Measurements from ENCODE around the gene SOX30.

SOX30 gene

DNA sequence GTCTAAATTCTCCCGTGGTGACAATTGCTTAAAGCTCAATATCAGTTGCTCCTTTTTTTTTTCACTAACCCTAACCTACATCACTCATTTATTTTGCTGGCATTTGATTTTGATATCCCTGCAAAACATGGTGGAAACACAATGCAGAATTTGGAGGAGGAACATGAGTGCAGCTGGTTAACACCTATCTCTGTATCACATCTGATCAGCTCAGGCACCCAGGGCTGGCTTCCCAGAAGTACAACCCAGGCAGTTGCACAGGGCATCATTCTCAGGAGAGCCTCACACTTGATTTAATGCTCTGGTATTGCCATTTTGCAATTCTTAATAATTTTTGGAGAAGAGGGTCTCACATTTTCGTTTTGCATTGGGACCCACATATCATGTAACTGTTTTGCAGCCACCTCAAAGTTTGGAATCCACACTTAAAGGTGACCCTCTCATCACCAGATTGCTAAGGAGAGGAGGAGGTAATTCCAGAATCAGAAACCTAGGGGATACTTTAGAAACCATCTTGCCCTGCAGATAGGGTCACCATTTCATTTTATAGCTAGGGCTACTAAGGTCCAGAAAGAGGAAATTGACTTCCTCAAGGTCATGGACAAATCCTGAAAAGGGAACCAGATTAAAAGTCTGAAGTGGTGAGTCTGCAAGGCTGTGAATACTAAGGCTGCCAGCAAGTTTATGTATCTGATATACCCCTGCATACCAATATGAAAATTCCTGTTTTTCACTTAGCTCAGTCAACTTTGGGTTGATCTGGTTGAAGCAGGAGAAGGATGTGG lies 57.4 kb downstream of the SOX30 start:
- H3K27ac ChIP-seq (ENCODE audit: low read length), result no peak overlapping the region
- H3K4me2 ChIP-seq (ENCODE audit: low read depth, low read length), result no peak overlapping the region
- TF ChIP-seq EZH2 (optimal IDR thresholded peaks at IDR 0.05; ENCODE audit: low read depth, low read length) (no peak), EZH2phosphoT487 (IDR thresholded peaks at IDR 0.05; ENCODE audit: low read length) (no peak)
- TF ChIP-seq, protein P1, sequence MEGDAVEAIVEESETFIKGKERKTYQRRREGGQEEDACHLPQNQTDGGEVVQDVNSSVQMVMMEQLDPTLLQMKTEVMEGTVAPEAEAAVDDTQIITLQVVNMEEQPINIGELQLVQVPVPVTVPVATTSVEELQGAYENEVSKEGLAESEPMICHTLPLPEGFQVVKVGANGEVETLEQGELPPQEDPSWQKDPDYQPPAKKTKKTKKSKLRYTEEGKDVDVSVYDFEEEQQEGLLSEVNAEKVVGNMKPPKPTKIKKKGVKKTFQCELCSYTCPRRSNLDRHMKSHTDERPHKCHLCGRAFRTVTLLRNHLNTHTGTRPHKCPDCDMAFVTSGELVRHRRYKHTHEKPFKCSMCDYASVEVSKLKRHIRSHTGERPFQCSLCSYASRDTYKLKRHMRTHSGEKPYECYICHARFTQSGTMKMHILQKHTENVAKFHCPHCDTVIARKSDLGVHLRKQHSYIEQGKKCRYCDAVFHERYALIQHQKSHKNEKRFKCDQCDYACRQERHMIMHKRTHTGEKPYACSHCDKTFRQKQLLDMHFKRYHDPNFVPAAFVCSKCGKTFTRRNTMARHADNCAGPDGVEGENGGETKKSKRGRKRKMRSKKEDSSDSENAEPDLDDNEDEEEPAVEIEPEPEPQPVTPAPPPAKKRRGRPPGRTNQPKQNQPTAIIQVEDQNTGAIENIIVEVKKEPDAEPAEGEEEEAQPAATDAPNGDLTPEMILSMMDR (IDR thresholded peaks at IDR 0.05; ENCODE audit: low read length), result no peak
- no peaks in the 10 kb centered on the region; the same call in 1 of the 2 replicates for H3K27me3 ChIP-seq (replicated peaks; ENCODE audit: insufficient read depth, low read length)
- peaks cover 30% of the 10 kb centered on the region for H3F3A ChIP-seq (ENCODE audit: insufficient read depth, low read length)
- H3K4me3 ChIP-seq (ENCODE audit: low read length), result no peak overlapping the region
- H4K20me1 ChIP-seq (ENCODE audit: insufficient read depth, low read length), result no peaks in the 10 kb centered on the region
- no peaks in the 10 kb centered on the region for H3K9me2 ChIP-seq (replicated peaks; ENCODE audit: insufficient read depth, low read length)
- no peaks in the 10 kb centered on the region for H3K9me3 ChIP-seq (replicated peaks; ENCODE audit: insufficient read depth, low read length)
- no peaks in the 10 kb centered on the region for H3K36me3 ChIP-seq (replicated peaks; ENCODE audit: insufficient read depth, low read length)
- H3K79me2 ChIP-seq (ENCODE audit: low read length), result no peaks in the 10 kb centered on the region
- no peak overlapping the region for H3K9ac ChIP-seq (ENCODE audit: low read length)
- H3K4me1 ChIP-seq (ENCODE audit: low read length), result peaks cover 43% of the 10 kb centered on the region
- no peak overlapping the region for H2AFZ ChIP-seq (ENCODE audit: low read length)
- no peak for DNase-seq

DNA sequence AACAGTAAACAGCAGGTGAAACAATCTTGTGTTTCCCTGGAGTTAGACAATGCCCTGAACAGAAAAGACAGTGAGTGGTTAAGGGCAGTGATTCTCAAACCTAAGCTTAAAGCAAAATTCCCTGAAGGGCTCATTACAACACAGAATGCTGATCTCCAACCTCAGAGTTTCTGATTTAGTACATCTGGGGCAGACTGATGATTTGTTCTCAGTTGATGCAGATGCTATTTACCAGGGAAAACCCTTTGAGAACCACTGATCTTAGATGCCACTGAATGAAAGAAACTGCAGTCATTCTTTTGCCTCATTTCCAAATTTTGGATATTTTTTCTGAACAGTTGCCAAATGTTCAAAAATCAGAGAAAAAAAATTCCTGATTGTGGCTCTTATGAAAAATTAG lies 58.0 kb downstream of the SOX30 start:
- no peak for TF ChIP-seq EZH2phosphoT487 (IDR thresholded peaks at IDR 0.05; ENCODE audit: low read length)
- no peak for TF ChIP-seq EZH2 (optimal IDR thresholded peaks at IDR 0.05; ENCODE audit: low read depth, low read length)
- TF ChIP-seq, protein P1 (IDR thresholded peaks at IDR 0.05; ENCODE audit: low read length), result no peak
- Histone ChIP-seq H3K36me3 (replicated peaks; ENCODE audit: insufficient read depth, low read length) (no peaks in the 10 kb centered on the region), H3K79me2 (ENCODE audit: low read length) (no peaks in the 10 kb centered on the region), H4K20me1 (ENCODE audit: insufficient read depth, low read length) (no peaks in the 10 kb centered on the region), H3K27me3 (replicated peaks; ENCODE audit: insufficient read depth, low read length) (no peaks in the 10 kb centered on the region; the same call in 1 of the 2 replicates), H2AFZ (ENCODE audit: low read length) (no peak overlapping the region), H3K27ac (ENCODE audit: low read length) (no peak overlapping the region), H3F3A (ENCODE audit: insufficient read depth, low read length) (peaks cover 27% of the 10 kb centered on the region), H3K9me2 (replicated peaks; ENCODE audit: insufficient read depth, low read length) (no peaks in the 10 kb centered on the region), H3K9ac (ENCODE audit: low read length) (no peak overlapping the region), H3K4me1 (ENCODE audit: low read length) (peaks cover 40% of the 10 kb centered on the region), H3K4me2 (ENCODE audit: low read depth, low read length) (no peak overlapping the region), H3K4me3 (ENCODE audit: low read length) (no peak overlapping the region), H3K9me3 (replicated peaks; ENCODE audit: insufficient read depth, low read length) (no peaks in the 10 kb centered on the region)
- DNase-seq, result no peak

DNA sequence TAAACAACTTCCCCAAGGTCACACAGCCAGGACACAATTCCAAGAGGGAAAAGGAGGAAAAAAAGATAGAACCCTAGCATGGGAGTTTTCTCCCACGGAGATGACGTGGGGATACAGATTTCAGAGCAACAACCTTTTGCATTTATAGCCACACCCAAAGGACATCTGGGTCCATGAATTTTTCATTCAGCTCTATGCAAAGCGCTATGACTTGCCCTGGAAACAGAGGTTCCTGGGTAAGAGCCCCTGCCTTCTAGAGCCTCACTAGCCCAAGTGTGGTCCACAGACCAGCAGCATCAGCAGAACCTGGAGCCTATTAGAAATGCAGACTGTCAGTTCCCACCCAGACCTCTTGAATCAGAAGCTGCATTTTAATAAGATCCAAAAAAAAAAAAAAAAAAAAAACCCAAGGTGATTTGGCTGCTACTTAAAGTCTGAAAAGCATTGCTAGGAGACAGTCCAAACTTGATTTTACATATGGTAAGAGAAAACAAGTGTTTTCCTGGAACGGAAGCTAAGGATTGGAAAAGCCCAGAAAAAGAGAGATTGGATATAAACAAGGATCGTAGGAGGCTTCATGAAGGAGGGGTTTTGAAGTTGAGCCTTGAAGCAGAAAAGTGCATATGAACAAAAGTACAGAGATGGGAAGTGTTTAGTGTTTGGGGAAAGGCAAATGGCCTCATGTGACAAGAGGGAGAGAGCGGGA lies 59.0 kb downstream of the SOX30 start:
- Histone ChIP-seq H3K4me1 (ENCODE audit: low read length) (peaks cover 32% of the 10 kb centered on the region), H3F3A (ENCODE audit: insufficient read depth, low read length) (peaks cover 24% of the 10 kb centered on the region), H3K9me3 (replicated peaks; ENCODE audit: insufficient read depth, low read length) (no peaks in the 10 kb centered on the region), H4K20me1 (ENCODE audit: insufficient read depth, low read length) (no peaks in the 10 kb centered on the region), H3K9me2 (replicated peaks; ENCODE audit: insufficient read depth, low read length) (no peaks in the 10 kb centered on the region), H3K27me3 (replicated peaks; ENCODE audit: insufficient read depth, low read length) (no peaks in the 10 kb centered on the region; the same call in 1 of the 2 replicates), H3K79me2 (ENCODE audit: low read length) (no peaks in the 10 kb centered on the region), H3K4me3 (ENCODE audit: low read length) (no peak overlapping the region), H2AFZ (ENCODE audit: low read length) (no peak overlapping the region), H3K27ac (ENCODE audit: low read length) (no peak overlapping the region), H3K9ac (ENCODE audit: low read length) (no peak overlapping the region), H3K36me3 (replicated peaks; ENCODE audit: insufficient read depth, low read length) (no peaks in the 10 kb centered on the region), H3K4me2 (ENCODE audit: low read depth, low read length) (peak overlapping the region; percentile 41; the same call in 1 of the 2 replicates)
- DNase-seq, result no peak
- no peak for TF ChIP-seq EZH2phosphoT487 (IDR thresholded peaks at IDR 0.05; ENCODE audit: low read length)
- TF ChIP-seq, protein P1 (IDR thresholded peaks at IDR 0.05; ENCODE audit: low read length), result no peak
- no peak for TF ChIP-seq EZH2 (optimal IDR thresholded peaks at IDR 0.05; ENCODE audit: low read depth, low read length)
